A549 (cell line): ENCODE data around the gene CGB2.

Experiments used
- CEBPB ChIP-seq, 2 experiments: fragments of >200 bp in 1 of 2; sonication (Bioruptor Twin) in 1 of 2; formaldehyde crosslinking in 1 of 2; IDR thresholded peaks; 2 replicates each; pipeline ENCODE4 v1.6.1; 2012 to 2016
- CHD2 ChIP-seq: fragments of 150-350 bp; IDR thresholded peaks from 2 replicates; pipeline ENCODE4 v1.6.1; 2014; ENCODE audit warnings: low read length; ENCODE audit not compliant: partially characterized antibody
- EP300 ChIP-seq, 2 experiments: fragments of >200 bp; sonication (Bioruptor Twin); formaldehyde crosslinking; IDR thresholded peaks; 2 replicates in 1 of 2; 3 replicates in 1 of 2; pipeline ENCODE4 v1.6.1; 2016 to 2017
- FOSB ChIP-seq: fragments of 250-450 bp; sonication (Bioruptor Pico); IDR thresholded peaks from 2 replicates; pipeline ENCODE4 v1.5.0; 2020; ENCODE audit warnings: mild to moderate bottlenecking, moderate library complexity
- HOXA7 ChIP-seq: fragments of 250-450 bp; sonication (Bioruptor Pico); IDR thresholded peaks from 2 replicates; pipeline ENCODE4 v1.5.0; 2020; ENCODE audit warnings: mild to moderate bottlenecking, moderate library complexity
- MAZ ChIP-seq: fragments of 150-350 bp; IDR thresholded peaks from 2 replicates; pipeline ENCODE4 v1.6.1; 2014; ENCODE audit warnings: antibody characterized with exemption, low read depth, low read length, borderline replicate concordance
- POLR2A ChIP-seq: IDR thresholded peaks from 2 replicates; pipeline ENCODE4 v1.6.1; 2012; ENCODE audit warnings: mild to moderate bottlenecking, low read length
- TF ChIP-seq, protein P1 (sequence below): fragments of >200 bp; sonication (Bioruptor Twin); formaldehyde crosslinking; IDR thresholded peaks from 3 replicates; pipeline ENCODE4 v1.5.1; 2016
- TF ChIP-seq, protein P2 (sequence below): fragments of 150-350 bp; IDR thresholded peaks from 2 replicates; pipeline ENCODE4 v1.6.1; 2014; ENCODE audit warnings: low read depth, mild to moderate bottlenecking, low read length

DNA sequence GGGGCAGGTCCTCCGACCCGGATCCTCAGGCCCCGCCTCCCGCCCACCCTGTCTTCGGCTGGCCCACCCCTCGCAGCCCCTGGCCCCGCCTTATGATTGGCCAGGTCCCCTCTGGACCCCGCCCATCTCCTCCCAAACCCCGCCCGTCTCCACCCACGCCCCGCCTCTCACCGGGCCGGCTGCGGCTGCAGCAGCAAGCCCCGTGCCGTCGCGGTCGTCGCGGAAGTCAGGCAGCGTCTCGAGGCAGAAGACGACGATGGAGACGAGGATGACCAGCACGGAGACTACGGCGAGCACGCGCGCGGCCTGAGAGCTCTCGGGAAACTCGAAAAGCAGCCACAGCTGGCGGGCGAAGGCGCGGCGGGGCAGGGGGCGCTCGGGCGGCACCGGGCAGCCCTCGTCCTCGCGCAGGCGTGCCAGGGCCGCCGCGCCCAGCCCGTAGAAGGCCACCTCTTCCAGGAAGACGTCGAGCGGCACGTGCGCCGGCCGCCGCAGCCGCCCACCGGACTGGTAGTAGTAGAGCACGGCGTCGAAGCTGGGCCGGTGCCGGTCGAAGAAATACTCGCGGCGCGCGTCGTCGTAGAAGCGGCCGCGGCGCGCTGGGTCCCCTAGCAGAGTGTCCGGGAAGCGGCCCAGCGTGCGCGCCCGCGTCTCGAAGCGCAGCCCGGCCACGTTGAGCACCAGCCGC lies 40.3 kb downstream of the CGB2 start:
- TF ChIP-seq, protein P1, sequence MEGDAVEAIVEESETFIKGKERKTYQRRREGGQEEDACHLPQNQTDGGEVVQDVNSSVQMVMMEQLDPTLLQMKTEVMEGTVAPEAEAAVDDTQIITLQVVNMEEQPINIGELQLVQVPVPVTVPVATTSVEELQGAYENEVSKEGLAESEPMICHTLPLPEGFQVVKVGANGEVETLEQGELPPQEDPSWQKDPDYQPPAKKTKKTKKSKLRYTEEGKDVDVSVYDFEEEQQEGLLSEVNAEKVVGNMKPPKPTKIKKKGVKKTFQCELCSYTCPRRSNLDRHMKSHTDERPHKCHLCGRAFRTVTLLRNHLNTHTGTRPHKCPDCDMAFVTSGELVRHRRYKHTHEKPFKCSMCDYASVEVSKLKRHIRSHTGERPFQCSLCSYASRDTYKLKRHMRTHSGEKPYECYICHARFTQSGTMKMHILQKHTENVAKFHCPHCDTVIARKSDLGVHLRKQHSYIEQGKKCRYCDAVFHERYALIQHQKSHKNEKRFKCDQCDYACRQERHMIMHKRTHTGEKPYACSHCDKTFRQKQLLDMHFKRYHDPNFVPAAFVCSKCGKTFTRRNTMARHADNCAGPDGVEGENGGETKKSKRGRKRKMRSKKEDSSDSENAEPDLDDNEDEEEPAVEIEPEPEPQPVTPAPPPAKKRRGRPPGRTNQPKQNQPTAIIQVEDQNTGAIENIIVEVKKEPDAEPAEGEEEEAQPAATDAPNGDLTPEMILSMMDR = no peak
- TF ChIP-seq MAZ (no peak), POLR2A (no peak), CEBPB (IDR thresholded peaks at IDR 0.05) (no peak), CHD2 (no peak), EP300 (IDR thresholded peaks at IDR 0.05) (no peak), HOXA7 (CRISPR knock-in tag) (no peak), FOSB (CRISPR knock-in tag) (no peak)
- TF ChIP-seq, protein P2, sequence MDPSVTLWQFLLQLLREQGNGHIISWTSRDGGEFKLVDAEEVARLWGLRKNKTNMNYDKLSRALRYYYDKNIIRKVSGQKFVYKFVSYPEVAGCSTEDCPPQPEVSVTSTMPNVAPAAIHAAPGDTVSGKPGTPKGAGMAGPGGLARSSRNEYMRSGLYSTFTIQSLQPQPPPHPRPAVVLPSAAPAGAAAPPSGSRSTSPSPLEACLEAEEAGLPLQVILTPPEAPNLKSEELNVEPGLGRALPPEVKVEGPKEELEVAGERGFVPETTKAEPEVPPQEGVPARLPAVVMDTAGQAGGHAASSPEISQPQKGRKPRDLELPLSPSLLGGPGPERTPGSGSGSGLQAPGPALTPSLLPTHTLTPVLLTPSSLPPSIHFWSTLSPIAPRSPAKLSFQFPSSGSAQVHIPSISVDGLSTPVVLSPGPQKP = no peak
